ENCODE results near the gene LUC7L2.
"Not testable (repeated sequence)": the region's sequence is repeated elsewhere in the genome, so short reads cannot be mapped to it uniquely, and the experiment has no call there.

The LUC7L2 gene

GRCh38 chr7:139424004-139424403, 64.3 kb downstream of the LUC7L2 start:
- in situ Hi-C loops (cut with HindIII; ENCODE audit: low sequenced_read_pairs), result no loop called here
- TF ChIP-seq CTCF (IDR thresholded peaks at IDR 0.05; ENCODE audit: low read depth, low read length), result no peak
- H3K4me3 ChIP-seq (ENCODE audit: low read depth, low read length), result no peak overlapping the region
- DNase-seq (ENCODE audit: low read depth, low spot score), result no peak

GRCh38 chr7:139425701-139426100, 66.0 kb downstream of the LUC7L2 start:
- DNase-seq (ENCODE audit: low read depth, low spot score); H3K4me3 ChIP-seq (ENCODE audit: low read depth, low read length); in situ Hi-C loops (cut with HindIII; ENCODE audit: low sequenced_read_pairs): not testable (repeated sequence)

GRCh38 chr7:139426258-139427028, 66.7 kb downstream of the LUC7L2 start:
- H3K4me3 ChIP-seq (ENCODE audit: low read depth, low read length), result no peak overlapping the region
- TF ChIP-seq CTCF (IDR thresholded peaks at IDR 0.05; ENCODE audit: low read depth, low read length), result no peak
- in situ Hi-C loops (cut with HindIII; ENCODE audit: low sequenced_read_pairs), result no loop called here
- DNase-seq (ENCODE audit: low read depth, low spot score), result no peak

GRCh38 chr7:139427029-139427420, 67.3 kb downstream of the LUC7L2 start:
- in situ Hi-C loops (cut with HindIII; ENCODE audit: low sequenced_read_pairs), result no loop called here
- no peak overlapping the region for H3K4me3 ChIP-seq (ENCODE audit: low read depth, low read length)
- no peak for TF ChIP-seq CTCF (IDR thresholded peaks at IDR 0.05; ENCODE audit: low read depth, low read length)
- no peak for DNase-seq (ENCODE audit: low read depth, low spot score)

- in situ Hi-C loops (cut with HindIII; ENCODE audit: low sequenced_read_pairs), result no loop called here
- no peak for TF ChIP-seq CTCF (IDR thresholded peaks at IDR 0.05; ENCODE audit: low read depth, low read length)
- no peak for DNase-seq (ENCODE audit: low read depth, low spot score)
- H3K4me3 ChIP-seq (ENCODE audit: low read depth, low read length), result no peak overlapping the region
Observed at GRCh38 chr7:139427788-139428187, 68.1 kb downstream of the LUC7L2 start.

- in situ Hi-C loops (cut with HindIII; ENCODE audit: low sequenced_read_pairs); DNase-seq (ENCODE audit: low read depth, low spot score): not testable (repeated sequence)
Observed at GRCh38 chr7:139429735-139430134, 70.0 kb downstream of the LUC7L2 start.

GRCh38 chr7:139430443-139430842, 70.7 kb downstream of the LUC7L2 start:
- no peak for DNase-seq (ENCODE audit: low read depth, low spot score)
- no peak overlapping the region for H3K4me3 ChIP-seq (ENCODE audit: low read depth, low read length)
- no peak for TF ChIP-seq CTCF (IDR thresholded peaks at IDR 0.05; ENCODE audit: low read depth, low read length)
- in situ Hi-C loops (cut with HindIII; ENCODE audit: low sequenced_read_pairs), result no loop called here

More at GRCh38 chr7:139429735-139430134, 70.0 kb downstream of the LUC7L2 start:
- H3K4me3 ChIP-seq (ENCODE audit: low read depth, low read length), result not testable (repeated sequence)
